ENCODE results near the gene LSM11. TPM values are rescaled to one million over a fixed set of nuclear protein-coding genes. Genes with fewer than 3 reads are reported as not detected.

LSM11 gene
- total and polyA plus RNA-seq, 2 of the 4 experiments (the other 2 are of a cell fraction), result 1.4 to 3.0 TPM

DNA sequence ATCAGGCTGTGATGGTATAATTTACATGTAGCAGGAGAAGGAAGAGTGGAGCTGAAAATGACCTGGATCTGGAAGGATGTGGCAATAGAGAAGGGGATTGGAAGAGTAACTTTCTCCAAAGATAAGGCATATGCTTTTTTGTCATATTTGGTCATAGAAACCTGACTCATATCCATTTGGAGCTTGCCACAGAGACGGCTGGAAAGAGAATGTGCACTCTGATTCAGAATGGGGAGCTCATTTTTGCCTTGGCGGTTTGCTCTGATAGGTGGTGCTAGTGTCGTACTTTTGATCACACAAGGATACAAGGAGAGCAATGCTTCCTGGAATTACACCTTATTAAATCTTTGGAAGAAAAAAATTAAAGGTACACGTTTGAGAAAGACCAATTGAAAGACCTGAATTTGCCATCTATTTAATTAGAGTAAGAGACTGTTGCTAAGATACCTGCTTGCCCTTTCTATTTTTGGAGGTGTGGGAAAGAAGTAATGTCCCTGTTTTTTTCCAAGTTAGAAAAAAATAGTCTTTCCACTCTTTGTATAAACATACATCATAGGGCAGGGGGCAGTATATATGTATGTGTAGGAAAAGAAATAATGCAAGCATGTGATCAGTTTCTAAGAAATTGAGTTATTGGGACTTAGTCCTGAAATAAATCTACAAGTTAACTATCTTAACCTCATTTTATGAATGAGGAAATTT is 5.4 kb downstream of the LSM11 start (continued):
- TF ChIP-seq, protein P1, sequence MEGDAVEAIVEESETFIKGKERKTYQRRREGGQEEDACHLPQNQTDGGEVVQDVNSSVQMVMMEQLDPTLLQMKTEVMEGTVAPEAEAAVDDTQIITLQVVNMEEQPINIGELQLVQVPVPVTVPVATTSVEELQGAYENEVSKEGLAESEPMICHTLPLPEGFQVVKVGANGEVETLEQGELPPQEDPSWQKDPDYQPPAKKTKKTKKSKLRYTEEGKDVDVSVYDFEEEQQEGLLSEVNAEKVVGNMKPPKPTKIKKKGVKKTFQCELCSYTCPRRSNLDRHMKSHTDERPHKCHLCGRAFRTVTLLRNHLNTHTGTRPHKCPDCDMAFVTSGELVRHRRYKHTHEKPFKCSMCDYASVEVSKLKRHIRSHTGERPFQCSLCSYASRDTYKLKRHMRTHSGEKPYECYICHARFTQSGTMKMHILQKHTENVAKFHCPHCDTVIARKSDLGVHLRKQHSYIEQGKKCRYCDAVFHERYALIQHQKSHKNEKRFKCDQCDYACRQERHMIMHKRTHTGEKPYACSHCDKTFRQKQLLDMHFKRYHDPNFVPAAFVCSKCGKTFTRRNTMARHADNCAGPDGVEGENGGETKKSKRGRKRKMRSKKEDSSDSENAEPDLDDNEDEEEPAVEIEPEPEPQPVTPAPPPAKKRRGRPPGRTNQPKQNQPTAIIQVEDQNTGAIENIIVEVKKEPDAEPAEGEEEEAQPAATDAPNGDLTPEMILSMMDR (conservative IDR thresholded peaks at IDR 0.05; ENCODE audit: low read depth, low read length), result peak; percentile 37; the same call in 1 of the 2 replicates

DNA sequence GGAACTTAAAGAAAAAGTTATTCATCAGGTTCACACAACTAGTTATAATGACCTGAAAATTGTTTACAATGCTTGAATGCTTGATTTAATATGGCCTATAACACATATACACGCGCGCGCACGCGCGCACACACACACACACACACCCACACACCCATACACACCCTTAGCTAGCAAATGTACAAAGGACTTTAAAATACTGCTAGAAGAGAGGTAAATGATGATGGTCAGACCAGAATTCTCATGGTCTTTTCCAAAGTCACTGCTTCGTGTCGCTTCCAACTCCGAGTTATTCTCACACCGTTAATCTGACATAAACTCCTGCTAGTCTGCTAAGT is 5.9 kb downstream of the LSM11 start:
- no TSS peak for BruUV-seq (replicated peaks)
- no peak overlapping the region for H2AK5ac ChIP-seq (ENCODE audit: low read depth, low read length)

More for the DNA sequence above, 5.9 kb downstream of the LSM11 start:
- Histone ChIP-seq H3K18ac (ENCODE audit: low read depth, low read length) (no peak overlapping the region), H2BK20ac (ENCODE audit: low read depth, low read length) (no peak overlapping the region), H3K4me1 (ENCODE audit: control insufficient read depth, insufficient read depth, low read length) (peaks cover 5% of the 10 kb centered on the region), H4K20me1 (ENCODE audit: insufficient read depth, low read length) (no peaks in the 10 kb centered on the region), H3K27me3 (ENCODE audit: control insufficient read depth, insufficient read depth, low read length) (no peaks in the 10 kb centered on the region), H3K4ac (ENCODE audit: low read depth, low read length) (0 out of 2 replicates have a peak overlapping the region, but pooled peaks have one; percentile 29), H4K91ac (ENCODE audit: insufficient read depth, low read depth, low read length) (no peak overlapping the region), H2BK120ac (ENCODE audit: low read depth, low read length) (no peak overlapping the region), H3K4me3 (ENCODE audit: insufficient read depth, low read depth, low read length) (no peak overlapping the region), H3K56ac (ENCODE audit: extremely low read depth, insufficient read depth, low read length) (no peak overlapping the region), H3K9me1 (ENCODE audit: insufficient read depth, low read length) (peaks cover 5% of the 10 kb centered on the region; the same call in 1 of the 2 replicates), H3K4me2 (ENCODE audit: low read depth, low read length) (no peak overlapping the region), H3K23ac (ENCODE audit: low read depth, low read length) (no peak overlapping the region), H3K79me1 (ENCODE audit: low read depth in 1 of 2, low read length in 2 of 2) (peaks cover 32 to 44% of the 10 kb centered on the region in 2 experiments), H4K8ac (ENCODE audit: low read depth in 2 of 2, low read length in 2 of 2) (no peak overlapping the region), H3K9ac (ENCODE audit: low read depth, low read length) (no peak overlapping the region), H2BK15ac (ENCODE audit: low read depth, low read length) (no peak overlapping the region), H3K9me3 (ENCODE audit: control insufficient read depth, insufficient read depth, low read length) (no peaks in the 10 kb centered on the region), H2BK5ac (ENCODE audit: low read depth, low read length, poor library complexity, severe bottlenecking) (no peak overlapping the region), H3K27ac (ENCODE audit: insufficient read depth, low read length) (no peak overlapping the region), H3K36me3 (ENCODE audit: control insufficient read depth, insufficient read depth, low read length) (no peaks in the 10 kb centered on the region; the same call in 1 of the 2 replicates), H2AK9ac (replicated peaks; ENCODE audit: low read depth, low read length, poor library complexity) (no peak overlapping the region), H2AFZ (replicated peaks; ENCODE audit: low read length, poor library complexity) (no peak overlapping the region), H4K5ac (ENCODE audit: low read depth, low read length) (no peak overlapping the region), H3K14ac (replicated peaks; ENCODE audit: low read depth, low read length) (no peak overlapping the region)
- WGBS, 2 experiments (ENCODE audit: extremely low coverage in 2 of 2, insufficient read length in 1 of 2), result 100% methylated on average over 1 of the region's 11 CpGs; no CpG with 5 or more reads in 1 of the 2 experiments
- ATAC-seq (ENCODE audit: low read depth) (no peak), DNase-seq (no peak)
- no peak for TF ChIP-seq ELK1 (IDR thresholded peaks at IDR 0.05; ENCODE audit: borderline replicate concordance, low read depth, low read length)
- no peak for TF ChIP-seq RAD21 (IDR thresholded peaks at IDR 0.05; ENCODE audit: low read length)
- TF ChIP-seq CEBPB (IDR thresholded peaks at IDR 0.05; ENCODE audit: low read depth, low read length), result no peak
- no peak for TF ChIP-seq MAZ (IDR thresholded peaks at IDR 0.05; ENCODE audit: borderline replicate concordance, low read depth, low read length)
- no peak for TF ChIP-seq RFX5 (IDR thresholded peaks at IDR 0.05; ENCODE audit: low read depth, low read length)
- TF ChIP-seq, protein P1 (conservative IDR thresholded peaks at IDR 0.05; ENCODE audit: low read depth, low read length), result no peak
- in situ Hi-C loops (cut with MboI; ENCODE audit: low sequenced_read_pairs), result loop anchor here (10.0 kb wide), 1 partner anchor 605 kb away; the partner anchor contains the start of gene MED7
- dilution Hi-C loops (cut with HindIII; ENCODE audit: low sequenced_read_pairs, unreplicated experiment), result no loop called here
- ChIA-PET POLR2A (ENCODE audit: unreplicated experiment) (no interaction called here), CTCF (interaction anchor here (1.0 kb wide), 2 partner anchors 421 to 431 kb away, joined by 3 to 4 read pairs; no protein-coding TSS in a partner anchor)
- intact Hi-C loops (cut with micrococcal nuclease), result no loop called here
